Activated T-helper 2 cell treated with anti-CD3 and anti-CD28 coated beads, Interferon-gamma antibody, Interleukin-2, Interleukin-4, amounts not matched to agents 10 μg/mL and 5 μg/mL and 100 μg/mL, durations not matched to agents 14 hours and 24 hours and 36 hours (primary cell): ENCODE measurements around the gene C4B. TPM values are rescaled to one million over a fixed set of nuclear protein-coding genes. Genes with fewer than 3 reads are reported as not detected.
"Not testable (repeated sequence)": the region's sequence is repeated elsewhere in the genome, so short reads cannot be mapped to it uniquely, and the experiment has no call there.

Experiments used
- DNase-seq: peaks from one replicate; pipeline ENCODE4 v3.0.0; 2021; ENCODE audit warnings: low spot score
- H3K27ac Mint-ChIP-seq: one replicate; pipeline ENCODE4 v1.8.0; 2021; ENCODE audit warnings: mixed read lengths
- H3K27me3 Mint-ChIP-seq: one replicate; pipeline ENCODE4 v1.8.0; 2021; ENCODE audit warnings: low read depth, mixed read lengths
- H3K36me3 Mint-ChIP-seq: one replicate; pipeline ENCODE4 v1.8.0; 2021; ENCODE audit warnings: low read depth, mixed read lengths
- H3K4me1 Mint-ChIP-seq: one replicate; pipeline ENCODE4 v1.8.0; 2021; ENCODE audit warnings: low read depth, mixed read lengths
- H3K4me3 Mint-ChIP-seq: one replicate; pipeline ENCODE4 v1.8.0; 2021; ENCODE audit warnings: low read depth, mild to moderate bottlenecking, moderate library complexity, mixed read lengths
- H3K9me3 Mint-ChIP-seq: one replicate; pipeline ENCODE4 v1.8.0; 2021; ENCODE audit warnings: mixed read lengths
- intact Hi-C: fragments of 100-400 bp; cut with micrococcal nuclease; formaldehyde crosslinking; loops from one replicate; pipeline ENCODE4 v1.15.1; 2023
- total RNA-seq: library from RNA; stranded (reverse); gene quantifications from 2 replicates; pipeline ENCODE4 v1.2.3, GENCODE V29; 2022

C4B gene
- total RNA-seq, 1 donor from 2014 or later = 2.9 TPM

DNA sequence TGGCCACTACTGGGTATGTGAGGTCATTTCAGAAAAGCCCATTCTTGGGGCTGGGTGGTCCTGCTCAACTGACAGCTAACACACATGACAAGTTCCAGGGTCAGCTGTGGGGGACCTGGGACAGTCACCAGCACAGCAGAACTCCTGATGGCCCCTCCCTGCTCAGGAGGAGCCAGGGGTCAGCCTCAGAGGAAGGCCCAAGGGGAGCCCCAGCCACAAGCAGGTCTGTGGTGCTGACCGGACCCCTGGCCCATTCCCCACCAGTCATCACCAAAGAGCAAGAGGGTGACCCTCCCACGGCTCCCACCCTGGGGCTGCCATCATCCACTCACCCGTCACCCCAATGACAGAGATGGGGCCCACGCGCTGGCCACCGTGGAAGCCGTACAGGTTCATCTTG is 41.7 kb downstream of the C4B start:
- Mint-ChIP-seq H3K36me3 (no peaks in the 10 kb centered on the region), H3K27ac (no peak overlapping the region), H3K9me3 (no peaks in the 10 kb centered on the region), H3K4me1 (no peaks in the 10 kb centered on the region), H3K4me3 (no peak overlapping the region), H3K27me3 (peaks cover 11% of the 10 kb centered on the region)
- DNase-seq = no peak
- intact Hi-C loops = no loop called here

DNA sequence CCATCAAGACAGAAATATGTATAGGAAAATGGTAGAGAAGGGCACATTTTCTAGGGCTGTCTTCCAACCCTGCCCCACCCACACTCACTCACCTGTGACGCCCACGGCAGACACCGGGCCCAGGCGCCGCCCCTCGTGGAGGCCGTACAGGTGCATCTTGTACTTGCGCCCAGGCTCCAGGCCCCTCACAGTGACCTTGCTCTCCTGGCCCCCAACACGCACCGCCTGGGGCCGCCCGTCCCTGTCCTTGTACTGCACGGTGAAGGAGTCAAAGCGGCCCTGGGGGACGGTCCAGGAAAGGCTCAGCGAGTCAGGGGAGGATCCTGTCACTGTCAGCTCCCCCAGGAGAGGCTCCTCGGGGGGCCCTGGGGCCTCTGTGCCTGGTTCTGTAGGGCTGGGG is 43.4 kb downstream of the C4B start:
- peaks cover 9% of the 10 kb centered on the region for H3K27me3 Mint-ChIP-seq
- no peaks in the 10 kb centered on the region for H3K36me3 Mint-ChIP-seq
- H3K4me1 Mint-ChIP-seq = no peaks in the 10 kb centered on the region
- intact Hi-C loops = no loop called here
- H3K4me3 Mint-ChIP-seq = no peak overlapping the region
- H3K9me3 Mint-ChIP-seq = no peaks in the 10 kb centered on the region
- no peak overlapping the region for H3K27ac Mint-ChIP-seq
- no peak for DNase-seq

DNA sequence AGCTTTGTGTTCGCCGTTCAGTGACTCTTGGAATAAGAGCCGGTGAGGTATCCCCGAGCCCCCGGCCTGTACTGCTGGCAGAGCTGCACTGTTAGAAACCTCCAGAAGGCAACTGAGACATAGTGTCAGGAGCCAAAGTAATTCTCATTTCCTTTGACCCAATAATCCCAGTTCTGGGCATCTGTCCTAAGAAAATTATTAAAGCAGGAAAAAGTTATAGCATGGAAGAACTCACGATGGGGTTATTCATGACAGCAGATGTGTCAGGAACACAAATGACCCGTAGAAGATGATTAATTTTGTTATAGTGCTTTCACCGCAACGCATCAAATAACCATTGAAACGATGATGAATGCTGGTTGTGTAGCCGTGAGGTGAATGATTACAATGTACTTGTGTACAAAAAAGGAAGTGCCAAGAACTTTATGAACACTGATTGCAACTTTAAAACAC is 43.9 kb downstream of the C4B start:
- no peak overlapping the region for H3K4me3 Mint-ChIP-seq
- no peaks in the 10 kb centered on the region for H3K36me3 Mint-ChIP-seq
- peaks cover 9% of the 10 kb centered on the region for H3K27me3 Mint-ChIP-seq
- H3K4me1 Mint-ChIP-seq = no peaks in the 10 kb centered on the region
- H3K27ac Mint-ChIP-seq = no peak overlapping the region
- intact Hi-C loops = no loop called here
- no peaks in the 10 kb centered on the region for H3K9me3 Mint-ChIP-seq
- DNase-seq = no peak

DNA sequence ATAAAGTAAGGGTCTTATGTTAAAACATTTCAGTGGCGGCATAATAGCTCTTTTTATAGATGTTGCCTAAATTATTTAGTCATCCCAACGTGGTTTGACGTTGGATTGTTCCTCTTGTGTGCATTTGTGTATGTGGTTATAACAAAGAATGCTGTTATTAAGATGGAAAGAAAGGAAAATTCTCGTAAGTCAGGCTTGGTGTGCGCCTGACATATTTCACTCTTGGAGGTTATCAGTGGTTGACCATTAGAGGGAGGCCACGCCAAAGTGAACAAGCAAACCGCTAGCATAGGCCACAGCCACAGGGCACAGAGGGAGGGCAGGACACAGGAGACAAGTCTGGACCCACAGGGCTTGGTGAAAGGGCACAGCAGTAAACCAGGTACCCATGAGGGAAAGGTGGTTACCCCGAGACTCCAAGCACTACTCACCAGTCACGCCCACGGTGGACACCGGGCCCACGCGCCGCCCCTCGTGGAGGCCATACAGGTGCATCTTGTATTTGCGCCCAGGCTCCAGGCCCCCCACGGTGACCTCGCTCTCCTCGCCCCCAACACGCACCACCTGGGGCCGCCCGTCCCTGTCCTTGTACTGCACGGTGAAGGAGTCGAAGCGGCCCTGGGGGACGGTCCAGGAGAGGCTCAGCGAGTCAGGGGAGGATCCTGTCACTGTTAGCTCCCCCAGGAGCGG is 46.5 kb downstream of the C4B start:
- Mint-ChIP-seq H3K36me3 (no peaks in the 10 kb centered on the region), H3K4me3 (no peak overlapping the region), H3K9me3 (no peaks in the 10 kb centered on the region), H3K27me3 (peaks cover 12% of the 10 kb centered on the region), H3K27ac (no peak overlapping the region), H3K4me1 (peaks cover 4% of the 10 kb centered on the region)
- no peak for DNase-seq
- intact Hi-C loops = no loop called here

DNA sequence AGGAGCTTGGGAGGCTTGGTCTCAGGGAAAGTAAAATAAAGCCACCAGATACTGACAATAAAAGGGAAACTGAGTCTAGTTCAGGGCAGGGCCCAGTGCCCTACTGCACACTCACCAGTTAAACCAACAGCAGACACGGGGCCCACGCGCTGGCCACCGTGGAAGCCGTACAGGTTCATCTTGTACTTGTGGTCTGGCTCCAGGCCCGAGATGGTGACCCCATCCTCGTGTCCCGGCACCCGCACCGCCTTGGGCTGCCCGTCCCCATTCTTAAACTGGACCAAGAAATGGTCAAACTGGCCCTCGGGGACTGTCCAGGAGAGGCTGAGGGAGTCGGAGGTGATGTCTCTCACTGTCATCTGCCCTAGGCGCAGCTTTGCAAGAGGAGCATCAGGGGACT is 50.1 kb downstream of the C4B start:
- Mint-ChIP-seq H3K9me3 (no peaks in the 10 kb centered on the region), H3K4me1 (peaks cover 4% of the 10 kb centered on the region), H3K36me3 (no peaks in the 10 kb centered on the region), H3K27me3 (peaks cover 8% of the 10 kb centered on the region), H3K27ac (no peak overlapping the region), H3K4me3 (no peak overlapping the region)
- intact Hi-C loops = no loop called here
- DNase-seq = no peak

DNA sequence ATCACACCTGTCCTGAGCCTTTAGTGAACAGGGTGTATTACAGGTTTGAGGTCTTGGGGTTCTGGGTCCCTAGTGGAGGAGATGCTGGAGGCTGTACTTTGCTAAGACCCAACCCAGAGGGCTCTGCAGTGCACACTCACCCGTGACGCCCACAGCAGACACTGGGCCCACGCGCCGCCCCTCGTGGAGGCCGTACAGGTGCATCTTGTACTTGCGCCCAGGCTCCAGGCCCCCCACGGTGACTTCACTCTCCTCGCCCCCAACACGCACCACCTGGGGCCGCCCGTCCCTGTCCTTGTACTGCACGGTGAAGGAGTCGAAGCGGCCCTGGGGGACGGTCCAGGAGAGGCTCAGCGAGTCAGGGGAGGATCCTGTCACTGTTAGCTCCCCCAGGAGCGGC is 52.9 kb downstream of the C4B start:
- DNase-seq, H3K4me3 Mint-ChIP-seq, H3K27ac Mint-ChIP-seq, H3K9me3 Mint-ChIP-seq, H3K27me3 Mint-ChIP-seq, H3K36me3 Mint-ChIP-seq, intact Hi-C loops, H3K4me1 Mint-ChIP-seq: not testable (repeated sequence)

DNA sequence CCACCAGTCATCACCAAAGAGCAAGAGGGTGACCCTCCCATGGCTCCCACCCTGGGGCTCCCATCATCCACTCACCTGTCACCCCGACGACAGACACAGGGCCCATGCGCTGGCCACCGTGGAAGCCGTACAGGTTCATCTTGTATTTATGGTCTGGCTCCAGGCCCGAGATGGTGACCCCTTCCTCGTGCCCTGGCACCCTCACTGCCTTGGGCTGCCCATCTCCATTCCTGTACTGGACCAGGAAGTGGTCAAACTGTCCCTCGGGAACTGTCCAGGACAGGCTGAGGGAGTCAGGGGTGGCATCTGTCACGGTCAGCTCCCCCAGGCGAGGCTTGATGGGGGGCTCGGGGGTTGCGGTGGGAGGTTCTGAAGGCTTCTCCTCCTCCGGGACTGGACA is 53.7 kb downstream of the C4B start:
- H3K4me1 Mint-ChIP-seq, H3K4me3 Mint-ChIP-seq, H3K9me3 Mint-ChIP-seq, H3K36me3 Mint-ChIP-seq, H3K27me3 Mint-ChIP-seq, intact Hi-C loops, DNase-seq, H3K27ac Mint-ChIP-seq: not testable (repeated sequence)

DNA sequence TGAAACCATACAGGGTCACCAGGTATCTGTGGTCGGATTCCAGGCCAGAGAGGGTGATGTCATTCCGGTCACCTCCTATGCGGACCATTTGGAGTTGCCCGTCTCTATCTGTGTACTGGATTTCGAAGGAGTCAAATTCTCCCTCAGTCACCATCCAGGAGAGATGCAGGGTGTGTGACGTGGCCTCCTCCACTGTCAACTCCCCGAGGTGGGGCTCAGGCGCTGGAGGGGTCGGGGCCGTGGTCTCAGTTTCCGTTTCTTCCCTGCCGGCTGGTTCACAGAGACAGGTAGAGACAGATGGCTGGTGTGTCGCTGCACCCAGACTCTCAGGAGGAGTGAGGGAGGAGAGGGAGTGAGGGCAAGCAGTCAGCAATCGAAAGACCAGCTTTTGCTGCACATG is 54.3 kb downstream of the C4B start:
- Mint-ChIP-seq H3K36me3 (no peaks in the 10 kb centered on the region), H3K27ac (no peak overlapping the region), H3K4me3 (no peak overlapping the region), H3K9me3 (no peaks in the 10 kb centered on the region), H3K27me3 (peaks cover 5% of the 10 kb centered on the region), H3K4me1 (peaks cover 4% of the 10 kb centered on the region)
- no peak for DNase-seq
- intact Hi-C loops = no loop called here

DNA sequence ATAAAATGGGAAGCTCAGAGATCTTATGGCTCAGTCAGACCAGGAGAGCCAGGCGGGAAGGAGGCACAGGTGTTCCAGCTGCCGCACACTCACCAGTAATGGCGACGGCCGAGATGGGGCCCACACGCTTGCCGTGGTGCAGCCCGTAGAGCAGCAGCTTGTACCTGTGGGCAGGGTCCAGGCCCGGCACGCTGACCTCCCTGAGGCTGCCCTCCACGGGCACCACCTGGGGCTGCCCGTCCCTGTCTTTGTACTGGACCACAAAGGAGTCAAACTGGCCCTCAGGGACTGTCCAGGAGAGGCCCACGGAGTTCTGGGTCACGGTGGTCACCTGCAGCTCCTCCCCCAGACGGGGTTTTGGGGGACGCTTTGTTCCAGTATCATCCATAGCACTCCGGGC is 54.9 kb downstream of the C4B start:
- Mint-ChIP-seq H3K9me3 (no peaks in the 10 kb centered on the region), H3K27ac (no peak overlapping the region), H3K36me3 (no peaks in the 10 kb centered on the region), H3K27me3 (peaks cover 4% of the 10 kb centered on the region), H3K4me1 (peaks cover 4% of the 10 kb centered on the region), H3K4me3 (no peak overlapping the region)
- intact Hi-C loops = no loop called here
- no peak for DNase-seq

DNA sequence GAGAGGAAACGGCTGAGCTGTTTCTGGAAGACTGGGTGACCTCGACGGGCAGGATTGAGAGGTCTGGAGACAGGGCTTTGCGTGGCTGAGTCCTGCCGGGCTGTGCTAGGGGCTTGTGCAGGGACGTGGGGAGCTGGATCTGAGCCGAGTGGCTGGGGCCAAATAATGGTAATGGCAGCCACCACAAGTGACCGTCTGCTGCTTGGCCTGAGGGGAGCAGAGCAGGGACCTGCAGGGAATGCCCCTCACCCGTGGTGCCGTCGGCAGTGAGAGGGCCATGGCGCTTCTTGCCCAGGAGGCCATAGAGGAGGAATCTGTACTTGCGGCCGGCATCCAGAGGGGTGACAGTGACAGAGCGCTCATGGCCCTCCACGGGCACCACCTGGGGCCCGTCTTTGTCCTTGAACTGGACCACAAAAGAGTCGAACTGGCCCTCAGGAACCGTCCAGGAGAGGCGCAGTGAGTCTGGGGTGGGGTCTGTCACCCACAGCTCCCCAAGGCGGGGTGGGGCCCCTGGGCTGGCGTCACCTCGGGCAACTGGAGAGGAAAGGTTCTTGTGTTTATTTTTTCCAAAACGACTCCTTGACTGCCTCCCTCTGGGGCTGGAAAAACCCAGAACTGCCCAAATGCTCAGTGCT is 55.4 kb downstream of the C4B start:
- no peak for DNase-seq
- peaks cover 5% of the 10 kb centered on the region for H3K27me3 Mint-ChIP-seq
- no peak overlapping the region for H3K27ac Mint-ChIP-seq
- no peaks in the 10 kb centered on the region for H3K9me3 Mint-ChIP-seq
- intact Hi-C loops = no loop called here
- no peak overlapping the region for H3K4me3 Mint-ChIP-seq
- H3K36me3 Mint-ChIP-seq = no peaks in the 10 kb centered on the region
- H3K4me1 Mint-ChIP-seq = peaks cover 3% of the 10 kb centered on the region

DNA sequence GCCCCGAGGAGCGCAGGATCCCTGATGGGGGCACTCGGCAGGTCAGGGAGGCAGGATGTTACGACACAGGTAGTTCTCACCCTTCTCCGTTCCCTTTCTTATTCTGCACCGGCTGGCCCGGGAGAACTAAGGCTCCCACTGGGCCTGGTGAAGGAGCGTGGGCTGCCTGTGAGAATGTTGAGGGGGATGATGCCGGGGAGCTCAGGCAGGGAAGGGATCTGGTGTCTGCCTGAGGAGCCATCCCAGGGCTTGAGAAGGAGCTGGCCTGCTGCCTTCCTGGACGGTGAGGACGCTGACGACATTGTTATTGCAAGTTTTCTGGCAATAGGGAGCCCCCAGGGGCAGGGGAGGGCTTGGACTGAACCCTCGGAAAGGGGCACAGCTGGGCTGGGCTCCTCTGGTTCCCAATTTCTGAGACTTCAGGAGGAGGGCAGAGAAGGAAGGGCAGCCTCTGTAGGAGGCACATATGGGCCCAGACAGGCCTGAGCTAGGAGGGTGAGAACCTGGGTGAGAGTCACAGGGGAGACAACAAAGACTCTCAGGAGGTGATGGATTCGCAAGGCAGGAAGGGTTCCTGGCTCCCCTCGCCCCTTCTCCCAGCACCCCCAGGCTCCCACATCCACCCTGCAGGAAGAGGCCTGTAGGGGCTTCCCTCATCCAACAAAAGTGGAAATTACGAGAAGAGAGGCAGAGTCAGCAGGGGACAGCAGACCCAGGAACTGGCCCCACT is 56.4 kb downstream of the C4B start:
- H3K4me3 Mint-ChIP-seq = no peak overlapping the region
- peaks cover 8% of the 10 kb centered on the region for H3K27me3 Mint-ChIP-seq
- H3K9me3 Mint-ChIP-seq = no peaks in the 10 kb centered on the region
- no peaks in the 10 kb centered on the region for H3K4me1 Mint-ChIP-seq
- no peak for DNase-seq
- H3K36me3 Mint-ChIP-seq = no peaks in the 10 kb centered on the region
- H3K27ac Mint-ChIP-seq = no peak overlapping the region
- intact Hi-C loops = no loop called here

DNA sequence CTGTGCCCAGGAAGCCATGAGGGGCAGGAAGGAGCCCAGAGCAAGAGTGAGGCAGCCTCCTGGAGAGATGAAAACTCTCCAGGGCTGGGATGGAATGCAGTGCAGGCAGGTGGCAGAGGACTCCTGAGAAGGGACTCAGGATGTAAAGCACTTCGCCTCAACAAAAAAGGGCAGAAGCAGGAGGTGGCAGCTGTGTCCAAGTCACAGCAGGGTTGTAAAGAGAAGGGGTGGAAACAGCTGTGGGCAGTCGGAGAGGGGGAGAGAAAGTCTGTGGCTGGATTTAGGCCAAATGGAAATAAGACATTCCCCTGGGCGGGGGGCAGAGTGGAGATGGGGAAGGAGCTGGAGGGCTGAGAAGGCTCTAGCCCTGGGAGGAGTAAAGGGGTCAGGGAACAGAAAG is 58.5 kb downstream of the C4B start:
- DNase-seq = no peak
- no peak overlapping the region for H3K27ac Mint-ChIP-seq
- intact Hi-C loops = no loop called here
- H3K27me3 Mint-ChIP-seq = peaks cover 10% of the 10 kb centered on the region
- no peak overlapping the region for H3K4me3 Mint-ChIP-seq
- no peaks in the 10 kb centered on the region for H3K36me3 Mint-ChIP-seq
- H3K4me1 Mint-ChIP-seq = no peaks in the 10 kb centered on the region
- H3K9me3 Mint-ChIP-seq = no peaks in the 10 kb centered on the region

DNA sequence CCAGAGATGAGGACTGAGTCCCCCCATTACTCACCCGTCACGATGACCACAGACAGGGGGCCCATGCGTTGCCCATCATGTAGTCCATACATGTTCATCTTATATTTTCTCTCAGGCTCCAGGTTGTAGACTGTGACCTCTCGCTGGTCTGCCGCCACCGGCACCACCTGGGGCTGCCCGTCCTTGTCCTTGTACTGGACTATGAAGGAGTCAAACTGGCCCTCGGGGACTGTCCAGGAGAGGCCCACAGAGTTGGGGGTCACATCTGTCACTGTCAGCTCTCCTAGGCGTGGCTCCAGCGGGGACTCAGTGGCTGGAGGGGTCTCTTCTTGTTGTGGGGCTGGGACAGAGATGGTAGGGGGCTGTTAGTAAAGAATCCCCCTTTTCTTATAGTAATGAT is 59.0 kb downstream of the C4B start:
- peaks cover 10% of the 10 kb centered on the region for H3K27me3 Mint-ChIP-seq
- no peak overlapping the region for H3K27ac Mint-ChIP-seq
- DNase-seq = no peak
- H3K4me3 Mint-ChIP-seq = no peak overlapping the region
- no peaks in the 10 kb centered on the region for H3K4me1 Mint-ChIP-seq
- intact Hi-C loops = no loop called here
- no peaks in the 10 kb centered on the region for H3K9me3 Mint-ChIP-seq
- no peaks in the 10 kb centered on the region for H3K36me3 Mint-ChIP-seq
